GM21367 (cell line): Measurements from ENCODE around the gene B3GAT3.
"Not testable (repeated sequence)": the region's sequence is repeated elsewhere in the genome, so short reads cannot be mapped to it uniquely, and the experiment has no call there.

Experiments used
- ATAC-seq: cut with Tn5 transposase; IDR thresholded peaks from one replicate; pipeline ENCODE4 v1.9.1; 2021; ENCODE audit not compliant: unreplicated experiment

Gene B3GAT3

GRCh38 chr11:62580959-62581715 lies 40.6 kb downstream of the B3GAT3 start:
- ATAC-seq = no peak

GRCh38 chr11:62579252-62579651 lies 42.5 kb downstream of the B3GAT3 start:
- ATAC-seq = no peak

GRCh38 chr11:62578541-62578940 lies 43.2 kb downstream of the B3GAT3 start:
- no peak for ATAC-seq

- ATAC-seq = no peak
Measured at GRCh38 chr11:62577046-62577714, 44.6 kb downstream of the B3GAT3 start.

- ATAC-seq = no peak
Measured at GRCh38 chr11:62575837-62576236, 45.9 kb downstream of the B3GAT3 start.

- ATAC-seq = no peak
Measured at GRCh38 chr11:62575156-62575555, 46.6 kb downstream of the B3GAT3 start.

GRCh38 chr11:62574363-62575071 lies 47.3 kb downstream of the B3GAT3 start:
- ATAC-seq = no peak

DNA sequence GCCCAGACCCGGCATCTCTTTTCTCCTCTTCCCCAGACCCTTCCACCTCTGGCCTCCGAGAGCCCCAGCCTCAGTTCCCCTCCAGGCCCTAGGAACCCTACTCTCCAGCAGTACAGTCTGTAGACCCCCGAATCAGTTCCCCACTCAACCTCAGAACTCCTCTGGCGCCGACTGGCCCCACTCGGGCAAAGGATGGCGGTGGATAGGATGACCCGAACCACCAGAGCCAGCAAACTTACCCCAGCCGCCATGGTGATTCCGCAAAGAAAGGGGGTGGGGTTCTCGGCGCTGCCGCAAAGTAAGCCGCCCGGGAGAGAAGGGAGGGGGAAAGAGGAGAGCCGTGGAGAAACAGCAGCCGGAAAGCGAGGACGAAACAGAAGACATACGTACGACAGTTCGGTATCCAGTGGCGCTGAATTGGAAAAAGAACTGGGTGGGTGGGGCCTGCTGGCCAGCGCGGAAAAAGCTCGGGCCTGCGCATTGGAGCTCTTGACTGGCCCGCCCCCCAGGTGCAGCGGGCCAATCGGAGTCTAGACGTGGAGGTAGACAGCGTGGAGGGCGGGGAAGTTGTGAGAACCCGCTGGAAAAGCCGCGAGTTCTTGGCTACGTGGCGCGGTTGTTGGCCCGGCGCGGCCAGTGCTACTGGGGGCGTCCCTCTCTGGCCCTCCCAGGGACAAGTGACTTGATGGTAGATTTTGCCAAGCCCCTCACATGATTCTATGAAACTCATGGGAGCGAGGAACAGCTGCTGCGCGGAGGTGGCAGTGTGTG lies 48.0 kb downstream of the B3GAT3 start, which contains the start of gene EEF1G:
Gene EEF1G, minus strand, starts transcription at position 300 of the 771 bp plus-strand sequence. Its CDS starts 49 bp downstream, at position 251.
- peak; percentile 67 for ATAC-seq

GRCh38 chr11:62573006-62573591 lies 48.7 kb downstream of the B3GAT3 start:
- ATAC-seq = no peak

DNA sequence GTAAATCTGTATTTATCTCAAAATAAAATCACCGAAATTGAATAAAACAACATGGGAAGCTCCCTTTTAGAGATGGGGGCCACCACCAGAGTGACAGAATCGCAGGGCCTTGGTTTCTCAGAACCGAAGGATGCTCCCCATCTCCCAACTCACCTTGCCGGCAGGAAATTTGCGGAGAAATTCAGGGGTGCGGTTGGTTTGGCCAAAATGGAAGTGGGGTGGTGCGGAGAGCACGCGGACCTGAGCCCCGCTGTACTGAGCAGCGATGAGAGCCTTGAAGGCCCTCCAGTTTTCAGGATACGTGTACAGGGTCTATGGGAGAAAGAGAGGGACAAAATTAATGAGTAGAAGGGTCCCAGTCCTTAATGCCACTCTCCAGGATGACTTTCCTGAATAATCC lies 49.4 kb downstream of the B3GAT3 start:
- ATAC-seq = no peak

- not testable (repeated sequence) for ATAC-seq
Measured at GRCh38 chr11:62571493-62571892, 50.3 kb downstream of the B3GAT3 start.

GRCh38 chr11:62570903-62571302 lies 50.9 kb downstream of the B3GAT3 start:
- not testable (repeated sequence) for ATAC-seq

GRCh38 chr11:62569611-62570010 lies 52.2 kb downstream of the B3GAT3 start:
- no peak for ATAC-seq

GRCh38 chr11:62567018-62567633 lies 54.7 kb downstream of the B3GAT3 start:
- ATAC-seq = no peak

DNA sequence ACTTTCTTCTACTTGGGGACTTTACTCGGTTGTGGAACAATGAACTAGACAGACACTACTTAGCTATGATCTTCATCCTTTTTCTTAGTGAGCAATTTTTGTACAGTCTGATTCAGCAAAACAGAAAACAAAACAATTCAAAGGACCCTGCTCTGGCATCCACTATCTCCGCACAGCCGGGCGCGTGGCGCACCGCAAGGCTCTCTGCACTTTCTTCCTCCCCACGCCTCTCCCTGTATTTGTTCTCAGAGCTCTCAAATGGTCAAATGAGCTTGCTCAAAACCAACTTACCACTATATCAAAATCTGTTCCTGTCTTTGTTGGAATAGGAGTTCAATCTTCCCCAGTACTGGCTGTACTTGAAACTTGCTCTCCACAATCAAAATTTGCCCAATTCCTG lies 55.5 kb downstream of the B3GAT3 start:
- ATAC-seq = no peak
